Thymus (tissue), 11 donors: ENCODE measurements around the gene FGFR2. TPM values are rescaled to one million over a fixed set of nuclear protein-coding genes. Genes with fewer than 3 reads are reported as not detected.
"Not testable (repeated sequence)": the region's sequence is repeated elsewhere in the genome, so short reads cannot be mapped to it uniquely, and the experiment has no call there.

Source experiments
- DNase-seq, 9 donors: peaks; one replicate each; pipeline ENCODE4 v3.0.0-alpha.2; 2013; ENCODE audit warnings: low spot score in 9 of 9, low read depth in 6 of 9, missing footprints in 1 of 9
- H3K27ac ChIP-seq, 2 donors: one replicate each; pipeline ENCODE4 v1.5.1; 2013; ENCODE audit warnings: control low read depth in 1 of 2, low read depth in 1 of 2, low read length in 1 of 2, mild to moderate bottlenecking in 1 of 2, moderate library complexity in 1 of 2
- H3K27me3 ChIP-seq, 2 donors: one replicate each; pipeline ENCODE4 v1.5.1; 2013; ENCODE audit warnings: low read length in 1 of 2; ENCODE audit not compliant: control insufficient read depth in 2 of 2, insufficient read depth in 1 of 2
- H3K36me3 ChIP-seq, 2 donors: one replicate each; pipeline ENCODE4 v1.5.1; 2013; ENCODE audit warnings: low read length in 1 of 2, mild to moderate bottlenecking in 1 of 2, moderate library complexity in 1 of 2; ENCODE audit not compliant: control insufficient read depth in 2 of 2, insufficient read depth in 2 of 2
- H3K4me1 ChIP-seq, 2 donors: one replicate each; pipeline ENCODE4 v1.5.1; 2013; ENCODE audit warnings: low read length in 2 of 2; ENCODE audit not compliant: control insufficient read depth in 2 of 2, insufficient read depth in 2 of 2
- H3K4me3 ChIP-seq, 2 donors: one replicate each; pipeline ENCODE4 v1.5.1; 2013; ENCODE audit warnings: low read length in 2 of 2, control low read depth in 1 of 2, mild to moderate bottlenecking in 1 of 2
- H3K9me3 ChIP-seq, 2 donors: one replicate each; pipeline ENCODE4 v1.5.1; 2013; ENCODE audit warnings: low read length in 1 of 2, mild to moderate bottlenecking in 1 of 2; ENCODE audit not compliant: control insufficient read depth in 2 of 2, insufficient read depth in 1 of 2
- WGBS: extraction: QIAGEN DNeasy Blood & Tissue Kit; methylation state at CpG from one replicate; pipeline ENCODE4 v1.1.7; 2013; 5-methylcytosine and 5-hydroxymethylcytosine counted together
- polyA plus RNA-seq: library from polyadenylated mRNA; stranded (reverse); fragments of 200-250 nt; gene quantifications from one replicate; pipeline ENCODE4 v1.2.3, GENCODE V29; 2013
- total RNA-seq: library from RNA; stranded (reverse); fragments of 120-200 nt; gene quantifications from one replicate; pipeline ENCODE4 v1.2.4, GENCODE V29; 2013
- donor health status: healthy.

Gene FGFR2
- total and polyA plus RNA-seq, 2 donors, result 13.3 to 26.2 TPM

DNA sequence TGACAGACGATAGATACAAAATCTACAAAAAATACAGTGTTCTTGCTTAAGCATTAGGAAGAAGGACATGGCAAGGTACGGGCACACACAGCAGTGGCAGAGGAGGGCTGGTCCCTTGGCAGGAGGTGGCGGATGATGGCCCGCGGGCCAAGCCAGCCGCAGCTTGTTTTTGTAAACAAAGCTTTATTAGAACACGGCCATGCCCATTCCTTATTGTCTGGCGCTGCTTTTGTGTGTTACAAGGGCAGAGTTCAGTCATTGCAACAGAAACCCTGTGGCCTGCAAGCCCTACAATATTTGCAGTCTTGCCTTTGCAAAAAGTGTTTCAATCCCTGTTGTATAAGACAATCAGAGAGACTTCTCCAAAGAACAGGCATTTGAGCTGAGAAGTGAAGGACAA is 30.7 kb downstream of the FGFR2 start:
- Histone ChIP-seq H3K4me3 (no peak overlapping the region), H3K27ac (no peak overlapping the region), H3K9me3 (no peaks in the 10 kb centered on the region), H3K27me3 (no peaks in the 10 kb centered on the region), H3K36me3 (no peaks in the 10 kb centered on the region), H3K4me1 (no peaks in the 10 kb centered on the region)
- 94% methylated on average over 8 of the region's 8 CpGs for WGBS
- DNase-seq, result no peak

DNA sequence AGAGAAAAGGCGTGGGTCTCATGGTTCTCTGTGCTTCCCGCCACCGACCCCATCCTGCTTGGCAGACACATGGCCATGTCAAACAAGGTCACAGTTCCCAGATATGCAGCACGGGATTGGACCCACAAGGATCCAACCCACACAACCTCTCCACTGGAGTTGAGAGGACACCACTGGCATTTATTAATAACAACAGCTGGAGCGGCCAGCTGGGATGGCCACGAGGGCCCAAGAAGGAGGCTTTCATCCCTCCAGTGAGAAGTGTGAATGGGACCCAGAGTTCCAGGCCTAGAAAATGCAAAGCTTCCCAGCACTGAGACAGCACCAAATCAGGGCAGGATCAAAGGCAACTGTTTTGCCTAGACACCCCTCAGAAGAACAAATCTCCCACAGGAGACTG is 31.5 kb downstream of the FGFR2 start:
- H3K4me1 ChIP-seq, result no peaks in the 10 kb centered on the region
- no peaks in the 10 kb centered on the region for H3K9me3 ChIP-seq
- no peaks in the 10 kb centered on the region for H3K36me3 ChIP-seq
- no peak for DNase-seq
- H3K27ac ChIP-seq, result no peak overlapping the region
- H3K4me3 ChIP-seq, result no peak overlapping the region
- H3K27me3 ChIP-seq, result no peaks in the 10 kb centered on the region
- 93% methylated on average over 6 of the region's 6 CpGs for WGBS

GRCh38 chr10:121559326-121560026 is 38.8 kb downstream of the FGFR2 start:
- Histone ChIP-seq H3K27me3 (no peaks in the 10 kb centered on the region), H3K9me3 (no peaks in the 10 kb centered on the region), H3K4me3 (no peak overlapping the region), H3K36me3 (no peaks in the 10 kb centered on the region), H3K4me1 (no peaks in the 10 kb centered on the region), H3K27ac (no peak overlapping the region)
- WGBS, result 84% methylated on average over 11 of the region's 11 CpGs
- DNase-seq, result no peak

- DNase-seq, result no peak
- WGBS, result 84% methylated on average over 3 of the region's 3 CpGs
- Histone ChIP-seq H3K4me3 (no peak overlapping the region), H3K27me3 (no peaks in the 10 kb centered on the region), H3K9me3 (no peaks in the 10 kb centered on the region), H3K27ac (no peak overlapping the region), H3K4me1 (no peaks in the 10 kb centered on the region), H3K36me3 (no peaks in the 10 kb centered on the region)
These were observed 40.0 kb downstream of the FGFR2 start for GRCh38 chr10:121558238-121558637.

DNA sequence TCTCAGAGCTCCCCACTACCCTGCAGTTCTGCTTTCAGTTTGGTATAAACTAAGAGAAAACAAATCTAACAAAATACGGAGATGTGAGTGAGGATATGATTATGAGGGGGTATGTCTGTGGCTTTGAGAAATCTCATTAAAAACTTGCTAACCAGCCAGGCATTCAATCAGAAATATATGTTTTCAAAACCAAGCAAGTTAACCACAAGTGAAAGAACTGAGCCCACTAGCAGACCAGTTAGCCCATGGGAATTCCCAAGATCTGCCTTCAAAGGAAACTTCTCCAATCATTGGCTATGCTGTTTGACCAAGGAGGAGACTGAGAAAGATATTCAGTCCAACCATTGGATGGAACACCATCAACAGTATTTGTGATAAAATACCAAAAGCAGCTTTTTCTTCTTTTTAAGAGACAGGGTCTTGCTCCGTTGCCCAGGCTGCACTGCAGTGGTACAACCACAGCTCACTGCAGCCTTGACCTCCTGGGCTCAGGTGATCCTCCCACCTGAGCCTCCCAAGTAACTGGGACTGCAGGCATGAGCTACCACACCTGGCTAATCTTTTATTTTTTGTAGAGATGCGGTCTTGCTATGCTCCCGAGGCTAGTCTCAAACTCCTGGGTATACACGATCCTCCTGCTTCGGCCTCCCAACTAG is 41.2 kb downstream of the FGFR2 start:
- Histone ChIP-seq H3K9me3 (no peaks in the 10 kb centered on the region), H3K27ac (no peak overlapping the region), H3K36me3 (no peaks in the 10 kb centered on the region), H3K4me1 (no peaks in the 10 kb centered on the region), H3K27me3 (no peaks in the 10 kb centered on the region), H3K4me3 (no peak overlapping the region)
- DNase-seq, result no peak
- 93% methylated on average over 6 of the region's 6 CpGs for WGBS

GRCh38 chr10:121556455-121556854 is 41.8 kb downstream of the FGFR2 start:
- no peak for DNase-seq
- Histone ChIP-seq H3K4me3 (no peak overlapping the region), H3K9me3 (no peaks in the 10 kb centered on the region), H3K27ac (no peak overlapping the region), H3K27me3 (no peaks in the 10 kb centered on the region), H3K4me1 (no peaks in the 10 kb centered on the region), H3K36me3 (no peaks in the 10 kb centered on the region)
- WGBS, result 92% methylated on average over 7 of the region's 7 CpGs

DNA sequence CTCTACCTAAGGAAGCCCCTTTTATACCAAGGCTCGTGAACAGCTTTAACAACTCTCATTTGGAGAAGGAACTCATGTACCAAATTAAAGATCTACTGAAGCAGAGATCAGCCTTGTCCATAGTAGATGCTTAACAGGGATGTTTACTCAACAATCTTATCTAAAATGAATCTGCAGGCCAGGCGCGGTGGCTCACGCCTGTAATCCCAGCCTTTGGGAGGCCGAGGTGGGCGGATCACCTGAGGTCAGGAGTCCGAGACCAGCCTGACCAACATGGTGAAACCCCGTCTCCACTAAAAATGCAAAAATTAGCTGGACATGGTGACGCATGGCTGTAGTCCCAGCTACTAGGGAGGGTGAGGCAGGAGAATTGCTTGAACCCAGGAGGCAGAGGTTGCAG is 43.3 kb downstream of the FGFR2 start:
- H3K4me3 ChIP-seq, H3K27me3 ChIP-seq, H3K4me1 ChIP-seq, H3K36me3 ChIP-seq, DNase-seq, H3K27ac ChIP-seq, H3K9me3 ChIP-seq: not testable (repeated sequence)
- 96% methylated on average over 9 of the region's 9 CpGs for WGBS

- no peaks in the 10 kb centered on the region for H3K27me3 ChIP-seq
- H3K27ac ChIP-seq, result no peak overlapping the region
- WGBS, result 89% methylated on average over 8 of the region's 8 CpGs
- no peaks in the 10 kb centered on the region for H3K4me1 ChIP-seq
- no peak overlapping the region for H3K4me3 ChIP-seq
- no peak for DNase-seq
- H3K9me3 ChIP-seq, result no peaks in the 10 kb centered on the region
- no peaks in the 10 kb centered on the region for H3K36me3 ChIP-seq
These were observed 44.6 kb downstream of the FGFR2 start for GRCh38 chr10:121553511-121554264.

GRCh38 chr10:121552746-121553145 is 45.5 kb downstream of the FGFR2 start:
- H3K9me3 ChIP-seq, result no peaks in the 10 kb centered on the region
- H3K27me3 ChIP-seq, result no peaks in the 10 kb centered on the region
- H3K4me1 ChIP-seq, result no peaks in the 10 kb centered on the region
- no peak overlapping the region for H3K27ac ChIP-seq
- DNase-seq, result no peak
- no peaks in the 10 kb centered on the region for H3K36me3 ChIP-seq
- WGBS, result 95% methylated on average over 4 of the region's 4 CpGs
- no peak overlapping the region for H3K4me3 ChIP-seq
